ENCODE measurements around the gene TNIP3. TPM values are rescaled to one million over a fixed set of nuclear protein-coding genes. Genes with fewer than 3 reads are reported as not detected.
A peak's percentile ranks its signal among the peaks of the same experiment; 100 is the strongest.

Gene TNIP3
- total and polyA plus RNA-seq, 2 experiments from 2014 or later = not detected

DNA sequence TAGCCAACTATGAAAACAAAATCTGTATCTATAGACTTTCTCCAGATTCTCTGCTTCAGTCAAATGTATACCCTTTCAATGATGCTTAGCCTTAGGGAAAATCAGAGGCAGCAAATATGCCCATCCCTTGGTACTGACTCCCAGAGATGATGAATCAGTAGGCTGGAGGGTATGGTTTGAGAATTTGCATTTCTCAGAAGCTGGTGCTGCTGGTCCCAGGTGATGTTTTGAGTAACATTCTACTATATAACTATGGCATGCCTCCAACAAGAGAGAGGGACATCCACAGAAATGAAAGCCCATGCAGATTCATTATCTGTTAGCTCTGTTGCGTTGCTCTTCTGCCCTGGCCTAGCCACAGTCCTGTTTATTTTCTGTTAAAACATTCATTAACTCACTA is 13.6 kb downstream of the TNIP3 start:
- no peak for DNase-seq (ENCODE audit: low read depth in 1 of 2, low spot score in 1 of 2)
- TF ChIP-seq, protein P1, sequence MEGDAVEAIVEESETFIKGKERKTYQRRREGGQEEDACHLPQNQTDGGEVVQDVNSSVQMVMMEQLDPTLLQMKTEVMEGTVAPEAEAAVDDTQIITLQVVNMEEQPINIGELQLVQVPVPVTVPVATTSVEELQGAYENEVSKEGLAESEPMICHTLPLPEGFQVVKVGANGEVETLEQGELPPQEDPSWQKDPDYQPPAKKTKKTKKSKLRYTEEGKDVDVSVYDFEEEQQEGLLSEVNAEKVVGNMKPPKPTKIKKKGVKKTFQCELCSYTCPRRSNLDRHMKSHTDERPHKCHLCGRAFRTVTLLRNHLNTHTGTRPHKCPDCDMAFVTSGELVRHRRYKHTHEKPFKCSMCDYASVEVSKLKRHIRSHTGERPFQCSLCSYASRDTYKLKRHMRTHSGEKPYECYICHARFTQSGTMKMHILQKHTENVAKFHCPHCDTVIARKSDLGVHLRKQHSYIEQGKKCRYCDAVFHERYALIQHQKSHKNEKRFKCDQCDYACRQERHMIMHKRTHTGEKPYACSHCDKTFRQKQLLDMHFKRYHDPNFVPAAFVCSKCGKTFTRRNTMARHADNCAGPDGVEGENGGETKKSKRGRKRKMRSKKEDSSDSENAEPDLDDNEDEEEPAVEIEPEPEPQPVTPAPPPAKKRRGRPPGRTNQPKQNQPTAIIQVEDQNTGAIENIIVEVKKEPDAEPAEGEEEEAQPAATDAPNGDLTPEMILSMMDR (IDR thresholded peaks at IDR 0.05; ENCODE audit: low read depth, low read length) = no peak
- Histone ChIP-seq H3K27me3 (no peaks in the 10 kb centered on the region), H3K4me1 (ENCODE audit: low read depth) (no peaks in the 10 kb centered on the region), H3K4me3 (no peak overlapping the region), H3K27ac (no peak overlapping the region), H3K36me3 (no peaks in the 10 kb centered on the region), H3K9me3 (ENCODE audit: low read depth) (no peaks in the 10 kb centered on the region)

DNA sequence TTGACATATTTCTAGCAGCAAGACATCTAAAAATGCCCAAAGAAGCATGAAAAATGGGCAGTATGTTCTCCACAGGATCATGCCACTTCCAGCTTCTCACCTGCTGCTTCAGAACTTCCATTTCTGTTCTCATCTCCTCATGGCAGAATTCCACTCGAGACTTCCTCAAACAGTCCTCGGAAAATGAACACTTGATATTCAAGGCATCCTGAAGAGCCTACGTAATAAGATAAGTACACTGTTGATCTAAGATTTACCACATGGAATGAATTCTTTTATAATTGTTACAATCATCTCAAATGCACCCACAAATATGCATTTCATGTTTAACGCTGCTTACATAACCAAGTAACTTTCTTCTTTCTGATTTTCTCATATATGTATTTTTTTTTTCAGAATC is 14.1 kb downstream of the TNIP3 start:
- TF ChIP-seq, protein P1 (IDR thresholded peaks at IDR 0.05; ENCODE audit: low read depth, low read length) = no peak
- H3K4me3 ChIP-seq = no peak overlapping the region
- no peak for DNase-seq (ENCODE audit: low read depth in 1 of 2, low spot score in 1 of 2)
- H3K9me3 ChIP-seq (ENCODE audit: low read depth) = no peaks in the 10 kb centered on the region
- H3K27ac ChIP-seq = no peak overlapping the region
- H3K36me3 ChIP-seq = no peaks in the 10 kb centered on the region
- H3K27me3 ChIP-seq = no peaks in the 10 kb centered on the region
- no peaks in the 10 kb centered on the region for H3K4me1 ChIP-seq (ENCODE audit: low read depth)

DNA sequence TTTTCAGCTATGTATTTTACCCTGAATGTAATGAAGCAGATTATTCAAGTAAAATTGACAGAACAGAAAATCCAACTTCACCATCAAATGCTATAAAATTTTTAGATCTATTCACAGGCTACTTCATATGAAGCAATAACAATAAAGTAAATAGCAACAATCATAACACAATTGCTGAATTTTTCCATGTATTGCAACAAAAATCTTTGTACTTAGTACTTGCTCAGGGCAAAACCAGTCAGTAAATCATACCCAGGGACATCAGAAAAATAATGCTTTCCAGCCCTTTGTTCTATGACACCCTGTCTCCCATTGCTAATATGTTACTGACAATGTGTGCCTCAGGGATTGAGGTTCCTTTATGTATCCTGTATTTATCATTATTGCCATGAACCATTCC is 15.5 kb downstream of the TNIP3 start:
- Histone ChIP-seq H3K4me3 (no peak overlapping the region), H3K27ac (no peak overlapping the region), H3K27me3 (no peaks in the 10 kb centered on the region), H3K36me3 (no peaks in the 10 kb centered on the region), H3K9me3 (ENCODE audit: low read depth) (no peaks in the 10 kb centered on the region), H3K4me1 (ENCODE audit: low read depth) (no peaks in the 10 kb centered on the region)
- TF ChIP-seq, protein P1 (IDR thresholded peaks at IDR 0.05; ENCODE audit: low read depth, low read length) = no peak
- no peak for DNase-seq (ENCODE audit: low read depth in 1 of 2, low spot score in 1 of 2)

DNA sequence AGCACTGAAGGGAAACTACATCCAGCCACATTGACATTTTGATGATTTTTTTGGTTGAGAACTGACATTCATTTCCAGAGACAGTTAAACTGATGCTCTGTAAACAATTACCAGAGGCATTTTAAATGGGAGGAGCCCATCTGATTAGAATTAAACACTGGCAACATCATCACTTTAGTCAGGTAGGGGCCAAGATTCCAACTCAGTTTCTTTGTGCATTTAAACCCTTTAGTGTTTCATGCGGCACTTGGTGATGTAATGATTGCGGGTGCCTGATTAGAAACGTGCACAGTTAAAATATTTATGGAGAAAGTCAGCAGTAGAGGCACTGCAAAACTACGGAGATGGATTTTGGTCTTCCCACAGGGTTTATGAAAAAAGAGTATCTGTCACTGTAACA is 16.1 kb downstream of the TNIP3 start:
- no peaks in the 10 kb centered on the region for H3K36me3 ChIP-seq
- no peaks in the 10 kb centered on the region for H3K9me3 ChIP-seq (ENCODE audit: low read depth)
- H3K27ac ChIP-seq = no peak overlapping the region
- DNase-seq (ENCODE audit: low read depth in 1 of 2, low spot score in 1 of 2) = peak in 1 of 2 donors; percentile 15
- no peak overlapping the region for H3K4me3 ChIP-seq
- H3K27me3 ChIP-seq = no peaks in the 10 kb centered on the region
- TF ChIP-seq, protein P1 (IDR thresholded peaks at IDR 0.05; ENCODE audit: low read depth, low read length) = no peak
- H3K4me1 ChIP-seq (ENCODE audit: low read depth) = no peaks in the 10 kb centered on the region

DNA sequence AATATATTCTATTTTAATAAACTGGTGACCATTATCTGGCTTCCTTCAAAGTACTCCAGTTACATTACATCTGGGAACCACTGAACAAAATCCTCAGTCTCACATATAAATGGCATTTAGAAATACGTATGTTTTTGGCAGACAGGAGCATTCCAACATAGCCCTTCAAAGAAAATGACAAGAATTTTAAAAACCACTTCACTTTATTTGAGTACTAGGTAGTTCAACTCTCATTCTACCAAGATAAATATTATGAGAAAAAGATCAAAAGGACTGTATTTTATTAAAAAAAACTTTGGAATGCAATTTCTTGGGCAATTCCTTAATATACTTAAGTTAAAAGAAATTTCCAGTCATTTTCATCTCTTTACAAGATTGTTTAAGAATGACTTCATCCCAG is 17.6 kb downstream of the TNIP3 start:
- H3K27ac ChIP-seq = no peak overlapping the region
- no peak overlapping the region for H3K4me3 ChIP-seq

More for the DNA sequence above, 17.6 kb downstream of the TNIP3 start:
- H3K36me3 ChIP-seq = no peaks in the 10 kb centered on the region
- no peaks in the 10 kb centered on the region for H3K27me3 ChIP-seq
- H3K4me1 ChIP-seq (ENCODE audit: low read depth) = no peaks in the 10 kb centered on the region
- TF ChIP-seq, protein P1 (IDR thresholded peaks at IDR 0.05; ENCODE audit: low read depth, low read length) = no peak
- no peaks in the 10 kb centered on the region for H3K9me3 ChIP-seq (ENCODE audit: low read depth)
- DNase-seq (ENCODE audit: low read depth in 1 of 2, low spot score in 1 of 2) = peak in 1 of 2 donors; percentile 18

Measured in cardiac muscle cell (in vitro differentiated cells and primary cell).